HepG2 (cell line): ENCODE results near the gene KIF9. TPM values are rescaled to one million over a fixed set of nuclear protein-coding genes. Genes with fewer than 3 reads are reported as not detected.

Source experiments
- ATAC-seq: fragments of 200-7000 bp; cut with Tn5 transposase; 3 replicates; pipeline ENCODE4 v1.9.1; 2020; ENCODE audit warnings: mild to moderate bottlenecking, moderate library complexity
- BruUV-seq: library from RNA; stranded (reverse); fragments of 400-500 nt; replicated peaks from 2 replicates; lab custom pipeline; 2021; lab: Mats Ljungman, UMichigan
- CTCF ChIA-PET: fragments of 300-600 bp; formaldehyde crosslinking; extraction: SDS; loops from one replicate; lab custom pipeline; 2021; ENCODE audit warnings: low total read pairs, inconsistent platforms, low intra/inter-chr PET ratio; lab: Yijun Ruan, JAX
- POLR2A ChIA-PET: fragments of 350-600 bp; sonication (Branson Sonifier 250); formaldehyde crosslinking; loops from one replicate; lab custom pipeline; 2020; ENCODE audit warnings: antibody characterized with exemption, inconsistent platforms; lab: Yijun Ruan, JAX
- DNase-seq: peaks from one replicate; pipeline ENCODE4 v3.0.0-alpha.2; 2015; ENCODE audit warnings: low spot score
- FAIRE-seq: peaks from 3 replicates; lab custom pipeline; 2011; peaks lifted over from hg19 to GRCh38; lab: Jason Lieb, UNC
- H2AFZ ChIP-seq: one replicate; pipeline ENCODE4 v1.6.1; 2011; ENCODE audit warnings: low read length, inconsistent platforms
- H3K27ac ChIP-seq: fragments of 300-600 bp; 3 replicates; pipeline ENCODE4 v1.8.0; 2011; ENCODE audit warnings: mixed run types, mild to moderate bottlenecking, mixed read lengths, low read length, inconsistent platforms; ENCODE audit not compliant: insufficient read depth; ENCODE audit errors: extremely low read length
- H3K27me3 ChIP-seq, 2 experiments: fragments of 200-600 bp in 1 of 2; 2 replicates in 1 of 2; 3 replicates in 1 of 2; pipeline versions ENCODE4 v1.6.0 to v1.8.0; 2011; ENCODE audit warnings: low read length in 2 of 2, mild to moderate bottlenecking in 2 of 2, moderate library complexity in 2 of 2, inconsistent platforms in 1 of 2; ENCODE audit not compliant: insufficient read depth in 2 of 2, control insufficient read depth in 1 of 2
- H3K36me3 ChIP-seq, 2 experiments: fragments of 200-600 bp in 1 of 2; replicated peaks in 1 of 2; 2 replicates in 1 of 2; 3 replicates in 1 of 2; pipeline versions ENCODE4 v1.5.1 to v1.8.0; 2011; ENCODE audit warnings: low read length in 2 of 2, inconsistent platforms in 1 of 2; ENCODE audit not compliant: insufficient read depth in 2 of 2, control insufficient read depth in 1 of 2
- H3K4me1 ChIP-seq: 2 replicates; pipeline ENCODE4 v1.5.1; 2012; ENCODE audit warnings: low read length, inconsistent platforms; ENCODE audit not compliant: insufficient read depth
- H3K4me2 ChIP-seq: 2 replicates; pipeline ENCODE4 v1.6.0; 2011; ENCODE audit warnings: low read depth, low read length, inconsistent platforms
- H3K4me3 ChIP-seq, 3 experiments: fragments of 200-600 bp in 1 of 3; sonication (generic), shearing (Covaris generic) in 1 of 3; replicated peaks in 1 of 3; 2 replicates each; pipeline ENCODE4 v1.5.1; 2011 to 2016; ENCODE audit warnings: low read length in 3 of 3, inconsistent platforms in 2 of 3, low read depth in 2 of 3, mild to moderate bottlenecking in 2 of 3, control low read depth in 1 of 3, mixed read lengths in 1 of 3; ENCODE audit not compliant: insufficient read depth in 1 of 3
- H3K79me2 ChIP-seq: one replicate; pipeline ENCODE4 v1.6.1; 2011; ENCODE audit warnings: low read length, inconsistent platforms; ENCODE audit not compliant: insufficient read depth
- H3K9ac ChIP-seq: 2 replicates; pipeline ENCODE4 v1.6.0; 2011; ENCODE audit warnings: mild to moderate bottlenecking, low read depth, low read length, inconsistent platforms; ENCODE audit not compliant: insufficient read depth
- H3K9me3 ChIP-seq: 2 replicates; pipeline ENCODE4 v1.5.1; 2012; ENCODE audit warnings: mild to moderate bottlenecking, low read length
- H4K20me1 ChIP-seq: 2 replicates; pipeline ENCODE4 v1.6.0; 2011; ENCODE audit warnings: inconsistent platforms, mild to moderate bottlenecking, low read length, moderate library complexity; ENCODE audit not compliant: insufficient read depth
- ATF7 ChIP-seq, 2 experiments: fragments of 450-650 bp in 1 of 2; sonication (generic) in 1 of 2; formaldehyde crosslinking in 1 of 2; IDR thresholded peaks; 2 replicates each; pipeline versions ENCODE4 v1.4.0 to v1.6.1; 2016 to 2020; ENCODE audit warnings: antibody characterized with exemption in 1 of 2, mild to moderate bottlenecking in 1 of 2, missing genetic modification reagents in 1 of 2
- HMGA1 ChIP-seq: sonication (generic); formaldehyde crosslinking; conservative IDR thresholded peaks from 2 replicates; pipeline ENCODE4 v1.4.0; 2020; ENCODE audit warnings: missing genetic modification reagents
- TCF7 ChIP-seq: sonication (generic); IDR thresholded peaks from 2 replicates; pipeline ENCODE4 v1.6.1; 2016; ENCODE audit warnings: antibody characterized with exemption, low read depth
- XRCC5 ChIP-seq: fragments of 200-400 bp; formaldehyde crosslinking; optimal IDR thresholded peaks from 2 replicates; pipeline ENCODE3; 2017; ENCODE audit warnings: mild to moderate bottlenecking, low read length
- ZSCAN22 ChIP-seq: sonication (generic); formaldehyde crosslinking; IDR thresholded peaks from 2 replicates; pipeline ENCODE4 v1.4.0; 2020; ENCODE audit warnings: mild to moderate bottlenecking, missing genetic modification reagents
- ZSCAN31 ChIP-seq: sonication (generic); formaldehyde crosslinking; IDR thresholded peaks from 2 replicates; pipeline ENCODE4 v1.5.0; 2020; ENCODE audit warnings: low read depth, mild to moderate bottlenecking, missing genetic modification reagents
- WGBS: methylation state at CpG from one replicate; pipeline ENCODE4 v1.1.6; 2017; ENCODE audit warnings: low lambda C conversion rate; 5-methylcytosine and 5-hydroxymethylcytosine counted together
- in situ Hi-C: cut with HindIII; loops from 2 replicates; pipeline ENCODE4 v1.10.0; 2017; ENCODE audit warnings: low pct_unique_long_range_greater_than_20kb; ENCODE audit not compliant: extremely low pct_ligation_motif_present
- intact Hi-C: fragments of 100-400 bp; cut with micrococcal nuclease; formaldehyde crosslinking; loops from one replicate; pipeline ENCODE4 v1.10.0; 2022; ENCODE audit not compliant: unreplicated experiment
- polyA plus RNA-seq, 8 experiments: library from polyadenylated mRNA; depleted of rRNA in 3 of 8; stranded (reverse) in 7 of 8; unstranded in 1 of 8; fragments of >200 nt; fragmentation: Illumina TruSeq in 4 of 8; extraction: Trizol in 4 of 8; gene quantifications; 2 replicates each; pipeline versions ENCODE4 v1.2.1 to v1.2.3, GENCODE V29; 2011 to 2016; ENCODE audit warnings: low read depth in 4 of 8, missing spikeins in 1 of 8, mixed read lengths in 1 of 8; ENCODE audit not compliant: insufficient read depth in 1 of 8
- total RNA-seq, 5 experiments: library from RNA; depleted of rRNA; stranded (reverse); fragments of >200 nt; fragmentation: Illumina TruSeq; extraction: Trizol; gene quantifications; 2 replicates each; pipeline ENCODE4 v1.2.3, GENCODE V29; 2016; ENCODE audit warnings: low read depth in 1 of 5
- TF ChIP-seq, protein P1 (sequence below): sonication (generic); formaldehyde crosslinking; IDR thresholded peaks from 2 replicates; pipeline ENCODE4 v1.5.0; 2020; ENCODE audit warnings: missing genetic modification reagents

Gene KIF9
- total and polyA plus RNA-seq, 2 of the 13 experiments (the other 11 are each of a cell fraction or from before 2014, with no cell fraction given) = 5.1 to 16.9 TPM

GRCh38 chr3:47291158-47291753 is 8.7 kb upstream of the KIF9 start:
- in situ Hi-C loops = no loop called here
- CTCF ChIA-PET = no interaction called here

More at GRCh38 chr3:47291158-47291753, 8.7 kb upstream of the KIF9 start:
- no TSS peak for BruUV-seq
- POLR2A ChIA-PET = no interaction called here
- H2AFZ ChIP-seq = no peak overlapping the region
- intact Hi-C loops = no loop called here
- H3K9ac ChIP-seq = no peak overlapping the region
- H3K27me3 ChIP-seq = no peaks in the 10 kb centered on the region
- peaks cover 11% of the 10 kb centered on the region for H3K4me1 ChIP-seq
- no peak for FAIRE-seq
- TF ChIP-seq HMGA1 (CRISPR knock-in tag) (no peak), ZSCAN22 (CRISPR knock-in tag) (no peak), ATF7 (IDR thresholded peaks at IDR 0.05) (0 out of 2 replicates have a peak, but pooled peaks have one; percentile 24), ATF7 (CRISPR knock-in tag; IDR thresholded peaks at IDR 0.05) (no peak), XRCC5 (no peak), TCF7 (no peak), ZSCAN31 (no peak)
- TF ChIP-seq, protein P1, sequence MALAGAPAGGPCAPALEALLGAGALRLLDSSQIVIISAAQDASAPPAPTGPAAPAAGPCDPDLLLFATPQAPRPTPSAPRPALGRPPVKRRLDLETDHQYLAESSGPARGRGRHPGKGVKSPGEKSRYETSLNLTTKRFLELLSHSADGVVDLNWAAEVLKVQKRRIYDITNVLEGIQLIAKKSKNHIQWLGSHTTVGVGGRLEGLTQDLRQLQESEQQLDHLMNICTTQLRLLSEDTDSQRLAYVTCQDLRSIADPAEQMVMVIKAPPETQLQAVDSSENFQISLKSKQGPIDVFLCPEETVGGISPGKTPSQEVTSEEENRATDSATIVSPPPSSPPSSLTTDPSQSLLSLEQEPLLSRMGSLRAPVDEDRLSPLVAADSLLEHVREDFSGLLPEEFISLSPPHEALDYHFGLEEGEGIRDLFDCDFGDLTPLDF (CRISPR knock-in tag) = no peak
- TF ChIP-seq, all 625 proteins: peak for 1
- Histone ChIP-seq H3K4me3 (no peak overlapping the region), H3K79me2 (peaks cover 45% of the 10 kb centered on the region), H3K27ac (no peak overlapping the region), H3K4me2 (no peak overlapping the region), H3K36me3 (peaks cover 3 to 22% of the 10 kb centered on the region in 2 experiments; a peak in 4 of 5 replicates), H3K9me3 (no peaks in the 10 kb centered on the region), H4K20me1 (no peaks in the 10 kb centered on the region; the same call in 1 of the 2 replicates)
- DNase-seq (no peak), ATAC-seq (no peak)
- 93% methylated on average over 4 of the region's 4 CpGs for WGBS
